CD14-positive monocyte (primary cell): ENCODE data around the gene MPRIP. TPM values are rescaled to one million over a fixed set of nuclear protein-coding genes. Genes with fewer than 3 reads are reported as not detected.

Experiments used
- DNase-seq, 3 donors: peaks; one replicate each; pipeline ENCODE4 v3.0.0-alpha.2; 2011 to 2022
- H2AFZ ChIP-seq: 2 replicates; pipeline ENCODE4 v1.6.0; 2012; ENCODE audit warnings: mild to moderate bottlenecking, low read depth, low read length, inconsistent platforms; ENCODE audit not compliant: insufficient read depth, poor library complexity, severe bottlenecking
- H3K27ac ChIP-seq, 2 donors: 1 replicate in 1 of 2; 2 replicates in 1 of 2; pipeline ENCODE4 v1.5.1; 2012 to 2013; ENCODE audit warnings: low read length in 2 of 2, control low read depth in 1 of 2, inconsistent platforms in 1 of 2, low read depth in 1 of 2, mild to moderate bottlenecking in 1 of 2
- H3K27me3 ChIP-seq, 2 donors: one replicate each; pipeline versions ENCODE4 v1.6.0 to v1.6.1; 2011 to 2013; ENCODE audit warnings: low read length in 2 of 2; ENCODE audit not compliant: control insufficient read depth in 2 of 2, insufficient read depth in 2 of 2
- H3K36me3 ChIP-seq, 2 donors: replicated peaks in 1 of 2; 1 replicate in 1 of 2; 2 replicates in 1 of 2; pipeline versions ENCODE4 v1.5.1 to v1.6.1; 2012 to 2013; ENCODE audit warnings: low read length in 2 of 2, control low read depth in 1 of 2, inconsistent platforms in 1 of 2, mild to moderate bottlenecking in 1 of 2; ENCODE audit not compliant: insufficient read depth in 2 of 2, control insufficient read depth in 1 of 2
- H3K4me1 ChIP-seq, 2 donors: 1 replicate in 1 of 2; 2 replicates in 1 of 2; pipeline versions ENCODE4 v1.5.1 to v1.6.1; 2012 to 2013; ENCODE audit warnings: low read length in 2 of 2, control low read depth in 1 of 2, inconsistent platforms in 1 of 2, mild to moderate bottlenecking in 1 of 2, moderate library complexity in 1 of 2; ENCODE audit not compliant: insufficient read depth in 2 of 2, control insufficient read depth in 1 of 2
- H3K4me2 ChIP-seq: replicated peaks from 2 replicates; pipeline ENCODE3; 2012; ENCODE audit warnings: low read length, moderate library complexity, mild to moderate bottlenecking; ENCODE audit not compliant: poor library complexity, severe bottlenecking; ENCODE audit errors: extremely low read depth
- H3K4me3 ChIP-seq, 3 experiments: fragments of 200-600 bp in 1 of 3; sonication (generic) in 1 of 3; replicated peaks in 1 of 3; 1 replicate in 2 of 3; 2 replicates in 1 of 3; pipeline ENCODE4 v1.5.1; 2011 to 2013; ENCODE audit warnings: low read length in 3 of 3, mild to moderate bottlenecking in 3 of 3, control low read depth in 2 of 3, low read depth in 2 of 3, inconsistent platforms in 1 of 3, moderate library complexity in 1 of 3
- H3K79me2 ChIP-seq: 2 replicates; pipeline ENCODE4 v1.6.0; 2012; ENCODE audit warnings: mild to moderate bottlenecking, control low read depth, inconsistent platforms, low read length, moderate library complexity; ENCODE audit not compliant: insufficient read depth
- H3K9ac ChIP-seq: 2 replicates; pipeline ENCODE4 v1.6.0; 2017; ENCODE audit warnings: low read length, mild to moderate bottlenecking; ENCODE audit not compliant: insufficient read depth, poor library complexity, severe bottlenecking
- H3K9me3 ChIP-seq, 2 donors: replicated peaks in 1 of 2; 1 replicate in 1 of 2; 2 replicates in 1 of 2; pipeline versions ENCODE4 v1.5.1 to v1.6.1; 2012 to 2013; ENCODE audit warnings: low read length in 2 of 2, control low read depth in 1 of 2; ENCODE audit not compliant: control insufficient read depth in 1 of 2, insufficient read depth in 1 of 2
- H4K20me1 ChIP-seq: 2 replicates; pipeline ENCODE4 v1.6.0; 2012; ENCODE audit warnings: mild to moderate bottlenecking, low read length, control low read depth, moderate library complexity; ENCODE audit not compliant: insufficient read depth
- H3K27ac Mint-ChIP-seq, 7 donors: one replicate each; pipeline ENCODE4 v1.8.0; 2020; ENCODE audit warnings: mild to moderate bottlenecking in 7 of 7, mixed read lengths in 7 of 7, moderate library complexity in 6 of 7, inconsistent platforms in 2 of 7
- H3K27me3 Mint-ChIP-seq, 3 donors: one replicate each; pipeline ENCODE4 v1.8.0; 2021 to 2022; ENCODE audit warnings: low read depth in 3 of 3, mild to moderate bottlenecking in 3 of 3, mixed read lengths in 3 of 3, moderate library complexity in 3 of 3, inconsistent platforms in 1 of 3
- H3K36me3 Mint-ChIP-seq, 2 donors: one replicate each; pipeline ENCODE4 v1.8.0; 2020; ENCODE audit warnings: mixed read lengths in 2 of 2, inconsistent platforms in 1 of 2, mild to moderate bottlenecking in 1 of 2
- H3K4me1 Mint-ChIP-seq: one replicate; pipeline ENCODE4 v1.8.0; 2020; ENCODE audit warnings: mild to moderate bottlenecking, mixed read lengths
- H3K4me3 Mint-ChIP-seq, 2 donors: one replicate each; pipeline ENCODE4 v1.8.0; 2020; ENCODE audit warnings: mild to moderate bottlenecking in 2 of 2, mixed read lengths in 2 of 2, moderate library complexity in 1 of 2
- H3K9me3 Mint-ChIP-seq, 7 donors: one replicate each; pipeline ENCODE4 v1.8.0; 2020 to 2022; ENCODE audit warnings: mixed read lengths in 7 of 7, mild to moderate bottlenecking in 6 of 7, moderate library complexity in 6 of 7, inconsistent platforms in 2 of 7
- CTCF ChIP-seq: fragments of 200-600 bp; IDR thresholded peaks from one replicate; pipeline ENCODE4 v1.8.0; 2022; ENCODE audit warnings: antibody characterized with exemption, mild to moderate bottlenecking
- WGBS: methylation state at CpG from one replicate; pipeline ENCODE4 v1.1.5; 2013; ENCODE audit warnings: missing lambda C conversion rate; ENCODE audit not compliant: insufficient coverage; 5-methylcytosine and 5-hydroxymethylcytosine counted together
- intact Hi-C, 2 donors: fragments of 100-400 bp; cut with micrococcal nuclease; formaldehyde crosslinking; loops; one replicate each; pipeline versions ENCODE4 v1.15.0 to v1.15.1; 2023
- polyA plus RNA-seq, 3 donors: library from polyadenylated mRNA; depleted of rRNA in 1 of 3; unstranded in 2 of 3; stranded (reverse) in 1 of 3; fragments of 300-500 nt in 2 of 3; fragments of >200 nt in 1 of 3; fragmentation: Illumina TruSeq in 2 of 3; gene quantifications; 1 replicate in 2 of 3; 2 replicates in 1 of 3; pipeline ENCODE4 v1.2.3, GENCODE V29; 2012 to 2021

MPRIP gene
- polyA plus RNA-seq, 3 donors, result 2.0 to 48.7 (median 2.5) TPM

DNA sequence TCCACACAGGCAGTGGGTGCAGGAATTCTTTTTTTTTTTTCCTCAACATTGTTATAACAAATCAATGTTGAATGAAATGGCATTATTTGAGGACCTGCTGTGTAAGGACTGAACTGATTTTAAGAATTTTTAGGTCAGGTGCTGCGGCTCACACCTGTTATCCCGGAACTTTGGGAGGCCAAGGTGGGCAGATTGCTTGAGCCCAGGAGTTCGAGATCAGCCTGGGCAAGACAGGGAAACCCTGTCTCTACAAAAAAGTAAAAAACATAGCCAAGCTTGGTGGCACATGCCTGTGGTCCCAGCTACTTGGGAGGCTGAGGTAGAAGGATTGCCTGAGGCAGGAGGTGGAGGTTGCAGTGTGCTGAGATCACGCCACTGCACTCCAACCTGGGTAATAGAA, 12.4 kb downstream of the MPRIP start:
- no peak overlapping the region for H3K9ac ChIP-seq
- peaks cover 53% of the 10 kb centered on the region for H3K79me2 ChIP-seq
- peaks cover 17 to 20% of the 10 kb centered on the region in 2 donors for H3K36me3 Mint-ChIP-seq
- no peaks in the 10 kb centered on the region for H3K9me3 ChIP-seq
- H4K20me1 ChIP-seq, result peaks cover 92% of the 10 kb centered on the region
- peaks cover 0 to 12% of the 10 kb centered on the region in 2 donors for H3K36me3 ChIP-seq
- no peak for TF ChIP-seq CTCF
- no peak overlapping the region for H3K27ac ChIP-seq
- no peak overlapping the region for H2AFZ ChIP-seq
- intact Hi-C loops, result no loop called here
- no peak overlapping the region for H3K4me3 ChIP-seq
- DNase-seq, result no peak
- peaks cover 37% of the 10 kb centered on the region for H3K4me1 Mint-ChIP-seq
- H3K4me3 Mint-ChIP-seq, result no peak overlapping the region
- no peak overlapping the region for H3K27ac Mint-ChIP-seq
- 100% methylated on average over 3 of the region's 4 CpGs for WGBS
- no peak overlapping the region for H3K4me2 ChIP-seq
- peaks cover 0 to 1% (median 0%) of the 10 kb centered on the region in 3 donors for H3K27me3 Mint-ChIP-seq
- peaks cover 26 to 39% of the 10 kb centered on the region in 2 donors for H3K4me1 ChIP-seq
- H3K9me3 Mint-ChIP-seq, result no peaks in the 10 kb centered on the region
- H3K27me3 ChIP-seq, result no peaks in the 10 kb centered on the region

- no peak for TF ChIP-seq CTCF
- Mint-ChIP-seq H3K9me3 (no peaks in the 10 kb centered on the region), H3K27me3 (peaks cover 0 to 1% (median 0%) of the 10 kb centered on the region in 3 donors), H3K36me3 (peaks cover 17 to 20% of the 10 kb centered on the region in 2 donors), H3K4me3 (no peak overlapping the region), H3K4me1 (peaks cover 35% of the 10 kb centered on the region), H3K27ac (no peak overlapping the region)
- intact Hi-C loops, result no loop called here
- Histone ChIP-seq H3K36me3 (peaks cover 0 to 12% of the 10 kb centered on the region in 2 donors), H3K4me2 (no peak overlapping the region), H3K79me2 (peaks cover 47% of the 10 kb centered on the region), H4K20me1 (peaks cover 95% of the 10 kb centered on the region), H3K27ac (no peak overlapping the region), H3K9ac (no peak overlapping the region), H3K4me3 (no peak overlapping the region), H3K4me1 (peaks cover 26 to 36% of the 10 kb centered on the region in 2 donors), H3K9me3 (no peaks in the 10 kb centered on the region), H2AFZ (no peak overlapping the region), H3K27me3 (no peaks in the 10 kb centered on the region)
- 94% methylated on average over 9 of the region's 16 CpGs for WGBS
- no peak for DNase-seq
These were observed 13.3 kb downstream of the MPRIP start for GRCh38 chr17:17055286-17056155.
